G401.6 (cell line): ENCODE data around the gene RIPOR3.
"Not testable (repeated sequence)": the region's sequence is repeated elsewhere in the genome, so short reads cannot be mapped to it uniquely, and the experiment has no call there.

Experiments
- FAIRE-seq: peaks from 2 replicates; lab custom pipeline; 2012; peaks lifted over from hg19 to GRCh38; lab: Jason Lieb, UNC

Gene RIPOR3

DNA sequence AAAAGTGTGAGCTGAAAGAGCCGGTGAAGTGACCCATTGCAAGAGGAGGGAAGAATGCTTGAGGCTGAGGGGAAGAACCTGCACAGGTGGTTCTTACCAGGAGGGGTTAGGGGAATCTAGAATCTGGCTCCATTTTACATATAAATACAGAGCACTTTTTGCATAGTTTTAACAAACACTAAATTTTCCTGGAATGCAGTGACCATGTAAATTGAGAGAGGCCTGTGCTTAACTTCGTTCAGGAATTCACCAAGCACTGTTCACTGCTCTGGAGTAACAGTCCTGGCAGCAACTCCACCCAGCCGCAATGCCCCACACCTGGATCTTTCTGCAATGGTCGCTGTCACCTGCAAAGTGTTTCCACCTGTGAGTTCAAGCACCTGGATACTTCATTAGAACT is 13.2 kb upstream of the RIPOR3 start:
- FAIRE-seq: no peak

GRCh38 chr20:50703651-50704438 is 12.5 kb upstream of the RIPOR3 start:
- FAIRE-seq: not testable (repeated sequence)

GRCh38 chr20:50701041-50701963 is 10.0 kb upstream of the RIPOR3 start:
- no peak for FAIRE-seq

DNA sequence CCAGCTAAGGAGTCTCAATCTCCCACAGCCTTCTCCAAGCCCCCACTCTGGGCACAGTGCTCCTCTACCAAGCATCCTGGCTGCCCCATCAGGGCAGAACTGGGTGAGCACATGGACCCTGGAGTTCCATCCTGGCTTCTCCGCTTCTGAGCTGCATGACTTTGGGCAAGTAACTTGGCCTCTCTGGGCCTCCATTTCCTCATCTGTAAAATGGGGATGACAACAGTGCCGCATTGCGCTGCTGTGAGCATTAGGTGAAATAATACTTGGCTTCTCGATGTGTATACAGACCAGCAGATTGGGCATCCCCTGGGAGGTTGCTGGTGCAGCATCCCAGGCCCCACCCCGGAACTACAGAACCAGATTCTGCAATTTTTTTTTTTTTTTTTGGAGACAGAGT is 8.3 kb upstream of the RIPOR3 start:
- no peak for FAIRE-seq

- FAIRE-seq: not testable (repeated sequence)
These were observed 6.9 kb upstream of the RIPOR3 start for GRCh38 chr20:50698255-50698654.

GRCh38 chr20:50695135-50695872 is 4.0 kb upstream of the RIPOR3 start:
- FAIRE-seq: no peak

- no peak for FAIRE-seq
These were observed 3.2 kb upstream of the RIPOR3 start for GRCh38 chr20:50694379-50695134.

DNA sequence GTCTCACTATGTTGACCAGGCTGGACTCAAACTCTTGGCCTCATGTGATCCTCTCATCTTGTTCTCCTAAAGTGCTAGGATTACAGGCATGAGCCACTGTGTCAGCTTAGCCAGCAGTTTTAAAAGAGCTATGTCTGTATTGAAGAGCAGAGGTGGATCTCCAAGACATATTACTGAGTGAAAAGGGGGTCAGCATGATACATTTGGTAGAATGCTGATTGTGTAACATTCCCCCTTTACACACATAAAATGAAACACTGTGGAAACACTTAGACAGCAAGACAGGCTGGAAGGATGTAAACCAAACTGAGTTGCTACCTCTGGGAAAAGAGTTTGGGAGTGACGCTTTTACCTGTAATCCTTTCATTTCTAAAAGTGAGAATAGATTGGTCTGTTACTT is 1.7 kb upstream of the RIPOR3 start:
- FAIRE-seq: no peak

DNA sequence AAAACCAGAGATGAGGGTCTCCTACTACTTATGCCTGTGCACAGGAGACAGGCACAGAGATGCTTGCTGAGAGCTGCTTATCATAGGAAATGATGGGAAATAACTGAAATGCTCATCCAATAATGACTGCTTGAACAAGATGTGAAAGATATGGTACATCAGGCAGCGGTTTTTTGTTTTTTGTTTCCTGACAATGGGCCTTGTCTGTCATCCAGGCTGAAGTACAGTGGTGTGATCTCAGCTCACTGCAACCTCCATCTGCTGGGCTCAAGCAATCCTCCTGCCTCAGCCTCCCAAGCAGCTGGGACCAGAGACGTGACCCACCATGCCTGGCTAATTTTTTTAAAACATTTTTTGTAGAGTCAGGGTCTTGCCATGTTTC is 1.2 kb upstream of the RIPOR3 start:
- no peak for FAIRE-seq

DNA sequence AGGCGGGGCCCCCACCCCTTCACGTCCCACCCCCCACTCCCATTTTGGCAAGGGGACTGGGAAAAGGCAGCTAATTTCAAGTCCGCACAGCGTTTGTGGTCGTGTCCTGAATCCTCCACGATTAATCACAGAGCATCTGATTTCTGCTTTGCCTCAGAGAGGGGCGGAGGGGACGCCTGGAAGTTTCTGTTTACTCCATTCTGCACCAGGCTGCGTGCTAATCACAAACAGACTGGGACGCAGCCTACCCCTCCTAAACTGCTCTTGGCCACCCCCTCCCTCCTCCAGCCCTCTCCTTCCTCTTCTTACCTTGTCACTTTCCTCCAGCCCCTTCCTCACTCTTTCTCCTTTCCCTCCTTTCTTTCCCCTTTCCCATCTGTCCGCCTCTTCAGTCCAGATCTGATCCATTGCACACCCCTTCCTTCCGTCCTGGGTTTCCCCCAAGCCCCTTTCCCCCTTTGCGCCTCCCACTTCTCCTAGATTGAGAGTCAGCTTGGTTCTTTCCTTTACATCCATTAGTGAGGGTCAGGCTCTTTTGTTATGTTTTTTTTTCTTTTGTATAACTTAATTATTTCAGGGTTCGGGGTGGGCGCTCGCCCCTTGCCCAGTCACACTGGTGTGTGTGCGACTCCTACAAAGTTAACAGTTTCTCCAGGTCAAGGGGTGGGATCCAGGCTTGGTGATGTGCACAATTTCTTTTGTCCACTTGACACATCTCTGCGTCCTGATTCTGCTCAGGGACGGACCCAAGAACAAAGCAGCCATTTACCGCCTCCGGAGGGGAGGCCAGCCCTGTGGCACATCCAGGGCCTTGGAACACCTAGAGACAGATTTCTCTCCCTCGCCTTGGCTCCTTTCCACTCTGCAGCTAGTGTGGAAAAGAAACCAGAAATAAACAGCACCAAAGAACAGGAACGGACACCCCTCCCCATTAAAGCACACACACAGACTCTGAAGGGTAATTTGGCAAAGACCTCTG is 520 bp upstream of the RIPOR3 start:
- FAIRE-seq: no peak

DNA sequence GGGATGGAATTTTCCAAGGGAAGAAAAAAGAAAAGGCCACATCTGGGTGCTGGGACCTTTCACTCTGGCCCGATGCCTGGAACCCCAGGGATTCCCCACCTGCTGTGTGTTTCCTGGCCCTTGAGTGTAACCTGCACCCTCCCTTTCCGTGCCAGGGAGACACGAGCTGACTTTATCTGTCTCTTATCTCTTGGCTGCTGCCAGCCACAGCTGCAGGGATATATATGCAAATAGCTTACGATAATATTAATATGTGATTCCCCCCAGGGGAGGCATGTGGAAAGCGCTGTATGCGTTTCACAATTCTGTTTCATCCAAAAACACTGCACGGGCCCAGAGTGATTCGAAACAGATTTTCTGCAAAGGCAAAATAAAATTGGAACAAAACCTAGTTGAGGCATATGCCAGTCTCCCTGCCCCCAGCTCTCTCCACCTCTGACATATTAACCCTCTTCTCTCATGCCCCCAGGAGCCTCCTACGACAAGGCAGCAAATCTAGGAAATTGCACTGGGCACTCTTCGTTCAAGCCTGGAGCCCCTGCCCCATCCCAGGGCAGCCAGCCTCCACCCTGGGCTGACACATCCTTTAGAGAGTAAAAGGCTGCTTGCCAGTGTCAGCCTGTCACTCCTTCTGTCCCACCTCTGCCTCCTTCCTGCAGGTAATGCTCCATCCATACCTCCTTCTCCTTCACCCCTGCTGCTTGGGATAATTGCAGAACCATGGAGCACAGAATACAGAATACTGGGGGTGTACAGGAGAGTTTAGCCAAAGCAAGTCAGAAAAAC is 1.3 kb downstream of the RIPOR3 start:
- no peak for FAIRE-seq

DNA sequence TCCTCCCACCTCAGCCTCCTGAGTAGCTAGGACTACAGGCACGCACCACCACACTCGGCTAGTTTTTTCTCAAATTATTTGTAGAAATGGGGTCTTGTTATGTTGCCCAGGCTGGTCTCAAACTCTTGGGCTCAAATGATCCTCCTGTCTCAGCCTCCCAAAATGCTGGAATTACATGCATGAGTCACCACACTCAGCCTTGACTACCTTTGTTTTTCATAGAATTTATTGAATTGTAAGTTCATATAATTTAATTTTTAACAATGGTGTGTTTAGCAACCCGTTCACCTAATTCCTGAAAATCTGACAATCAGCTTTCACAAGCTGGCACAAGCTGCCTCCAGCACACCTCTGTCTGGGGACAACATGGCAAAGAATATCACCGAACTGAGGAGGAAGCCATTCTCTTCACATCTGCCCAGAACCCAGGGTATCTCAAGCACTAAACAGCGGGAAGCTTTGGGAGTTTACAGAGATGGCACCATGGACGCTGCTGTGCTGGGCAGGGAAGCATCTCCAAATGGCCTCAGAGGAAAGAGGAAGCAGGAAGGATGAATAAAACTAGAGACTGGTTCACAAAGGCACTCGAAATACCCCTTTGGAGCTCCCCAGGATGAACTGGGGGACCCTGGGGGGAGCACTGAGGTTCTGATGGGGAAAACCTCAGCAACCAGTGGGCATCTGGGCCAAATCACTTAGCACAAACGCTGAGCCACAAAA is 2.9 kb downstream of the RIPOR3 start:
- FAIRE-seq: no peak

DNA sequence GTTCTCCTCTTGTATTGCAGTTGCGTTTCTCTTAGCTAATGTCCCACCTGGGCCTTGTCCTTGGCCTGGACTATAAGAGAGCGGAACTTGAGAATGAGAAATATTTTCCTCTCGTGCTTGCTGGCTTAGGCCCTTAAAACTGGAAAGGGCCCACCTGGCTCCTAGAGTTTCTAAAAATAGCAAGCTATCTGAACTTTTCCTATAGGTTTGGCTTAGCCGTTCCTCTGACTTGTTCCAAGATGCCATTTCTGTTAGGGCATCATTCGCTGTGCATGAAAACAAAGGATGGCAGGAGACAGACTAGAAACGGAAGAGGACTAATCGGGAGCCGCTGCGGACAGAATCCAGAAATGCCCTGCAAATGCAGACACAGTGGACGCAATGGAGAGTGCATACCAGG is 4.5 kb downstream of the RIPOR3 start:
- FAIRE-seq: no peak

GRCh38 chr20:50683570-50683969 is 7.8 kb downstream of the RIPOR3 start:
- FAIRE-seq: no peak

GRCh38 chr20:50682947-50683530 is 8.3 kb downstream of the RIPOR3 start:
- FAIRE-seq: no peak

- FAIRE-seq: no peak
These were observed 9.3 kb downstream of the RIPOR3 start for GRCh38 chr20:50682065-50682464.

- FAIRE-seq: no peak
These were observed 9.8 kb downstream of the RIPOR3 start for GRCh38 chr20:50681359-50682064.
